H1 (cell line): ENCODE measurements around the gene LRRC25. TPM values are rescaled to one million over a fixed set of nuclear protein-coding genes. Genes with fewer than 3 reads are reported as not detected.

Experiments used
- BCL11A ChIP-seq, 2 experiments: IDR thresholded peaks; one replicate each; pipeline ENCODE4 v1.6.1; 2011; ENCODE audit warnings: low read depth in 2 of 2, low read length in 2 of 2, mild to moderate bottlenecking in 2 of 2
- CHD2 ChIP-seq: IDR thresholded peaks from 2 replicates; pipeline ENCODE4 v1.6.1; 2012; ENCODE audit warnings: low read length, improper control_type of control experiment
- EGR1 ChIP-seq: IDR thresholded peaks from 2 replicates; pipeline ENCODE4 v1.6.1; 2011; ENCODE audit warnings: low read depth, low read length, borderline replicate concordance
- SIX5 ChIP-seq: IDR thresholded peaks from 2 replicates; pipeline ENCODE4 v1.6.1; 2011; ENCODE audit warnings: mild to moderate bottlenecking, low read depth, low read length
- TEAD4 ChIP-seq: IDR thresholded peaks from 2 replicates; pipeline ENCODE4 v1.6.1; 2012; ENCODE audit warnings: low read depth, low read length, inconsistent platforms, mixed read lengths
- polyA plus RNA-seq, 7 experiments: library from polyadenylated mRNA; depleted of rRNA in 3 of 7; stranded (reverse) in 5 of 7; unstranded in 2 of 7; fragments of >200 nt in 5 of 7; fragments of 200-250 nt in 2 of 7; gene quantifications; 1 replicate in 5 of 7; 2 replicates in 1 of 7; 4 replicates in 1 of 7; pipeline versions ENCODE4 v1.2.1 to v1.2.3, GENCODE V29; 2011 to 2013; ENCODE audit warnings: missing spikeins in 2 of 7, mixed read lengths in 2 of 7
- total RNA-seq: library from RNA; stranded (reverse); fragmentation: NEBNext Ultra II Directional; extraction: Animal tissue kit (Norgen Biotek cat#: 25700); gene quantifications from 2 replicates; pipeline ENCODE4 v1.2.1, GENCODE V29; 2021
- TF ChIP-seq, protein P1 (sequence below): IDR thresholded peaks from 2 replicates; pipeline ENCODE4 v1.6.1; 2012; ENCODE audit warnings: inconsistent platforms
- TF ChIP-seq, protein P2 (sequence below): IDR thresholded peaks from 2 replicates; pipeline ENCODE4 v1.6.1; 2012; ENCODE audit warnings: low read length, inconsistent platforms

LRRC25 gene
- total and polyA plus RNA-seq, 2 of the 8 experiments (the other 6 are each of a cell fraction or from before 2014, with no cell fraction given) = 0.20 to 0.41 TPM

DNA sequence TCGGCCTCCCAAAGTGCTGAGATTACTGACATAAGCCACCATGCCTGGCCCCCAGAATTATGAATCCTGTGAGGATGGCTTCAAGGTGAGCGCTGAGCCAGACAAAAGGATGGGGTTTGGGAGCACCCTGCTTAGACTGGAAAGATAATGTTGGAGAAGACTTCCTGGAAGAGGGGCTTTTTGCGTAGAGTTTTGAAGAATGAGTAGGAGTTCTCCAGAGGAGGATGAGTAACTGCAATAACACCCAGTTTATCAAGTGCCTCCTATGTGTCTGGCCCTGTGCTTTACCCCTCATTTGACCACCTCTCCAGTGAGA is 12.1 kb downstream of the LRRC25 start (continued):
- no peak for TF ChIP-seq BCL11A (IDR thresholded peaks at IDR 0.05; ENCODE audit: low read depth in 2 of 2, low read length in 2 of 2)
- TF ChIP-seq CHD2 = no peak
- no peak for TF ChIP-seq EGR1
- TF ChIP-seq TEAD4 = no peak
- TF ChIP-seq SIX5 = no peak
- TF ChIP-seq, protein P1, sequence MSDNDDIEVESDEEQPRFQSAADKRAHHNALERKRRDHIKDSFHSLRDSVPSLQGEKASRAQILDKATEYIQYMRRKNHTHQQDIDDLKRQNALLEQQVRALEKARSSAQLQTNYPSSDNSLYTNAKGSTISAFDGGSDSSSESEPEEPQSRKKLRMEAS = no peak
- TF ChIP-seq, protein P2, sequence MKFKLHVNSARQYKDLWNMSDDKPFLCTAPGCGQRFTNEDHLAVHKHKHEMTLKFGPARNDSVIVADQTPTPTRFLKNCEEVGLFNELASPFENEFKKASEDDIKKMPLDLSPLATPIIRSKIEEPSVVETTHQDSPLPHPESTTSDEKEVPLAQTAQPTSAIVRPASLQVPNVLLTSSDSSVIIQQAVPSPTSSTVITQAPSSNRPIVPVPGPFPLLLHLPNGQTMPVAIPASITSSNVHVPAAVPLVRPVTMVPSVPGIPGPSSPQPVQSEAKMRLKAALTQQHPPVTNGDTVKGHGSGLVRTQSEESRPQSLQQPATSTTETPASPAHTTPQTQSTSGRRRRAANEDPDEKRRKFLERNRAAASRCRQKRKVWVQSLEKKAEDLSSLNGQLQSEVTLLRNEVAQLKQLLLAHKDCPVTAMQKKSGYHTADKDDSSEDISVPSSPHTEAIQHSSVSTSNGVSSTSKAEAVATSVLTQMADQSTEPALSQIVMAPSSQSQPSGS = no peak
